ENCODE measurements around the gene GFY.

The GFY gene

DNA sequence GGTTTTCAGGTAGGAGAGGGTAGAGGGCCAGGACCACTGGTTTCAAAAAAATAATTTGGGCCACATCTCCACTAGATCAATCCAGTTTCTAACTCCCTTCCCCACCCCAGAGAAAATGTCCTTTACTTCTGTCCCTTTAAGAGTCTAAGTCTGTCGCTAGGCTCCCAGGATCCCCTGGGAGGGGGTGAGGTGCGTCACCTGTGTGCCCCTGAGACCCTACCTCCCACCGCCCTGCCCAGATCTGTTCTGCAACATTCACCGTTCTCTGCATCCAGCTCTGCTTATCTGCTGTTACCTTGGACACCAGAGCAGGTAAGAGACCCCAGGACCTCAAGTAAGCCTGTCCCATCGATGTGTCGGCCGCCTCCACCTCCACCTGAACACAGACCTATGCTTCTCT lies at the start of gene GFY:
Gene GFY (plus strand): TSS at position 211 of the 400 bp plus-strand sequence. CDS start 1,043 bp downstream, outside the sequence.
- no peak for DNase-seq

- DNase-seq: no peak
Measured at GRCh38 chr19:49378512-49378911, 46.7 kb upstream of the GFY start.

GRCh38 chr19:49380391-49380790 lies 44.8 kb upstream of the GFY start:
- DNase-seq: no peak

DNA sequence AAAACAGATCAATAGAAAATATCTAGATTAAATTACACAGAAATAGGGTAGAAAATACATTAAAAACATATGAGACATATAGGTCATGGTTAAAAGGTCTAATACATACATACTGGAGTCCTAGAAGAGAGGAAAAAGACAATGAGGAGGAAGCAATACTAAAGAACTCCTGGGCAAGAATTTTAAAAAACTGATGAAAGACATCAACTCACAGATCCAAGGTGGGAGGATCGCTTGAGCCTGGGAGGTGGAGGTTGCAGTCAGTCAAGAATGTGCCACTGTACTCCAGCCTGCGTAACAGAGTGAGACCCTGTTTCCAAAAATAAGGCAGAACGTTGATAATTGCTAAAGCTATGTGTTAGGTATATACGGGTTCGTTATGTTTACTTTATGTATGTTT lies 42.5 kb upstream of the GFY start:
- DNase-seq: no peak

DNA sequence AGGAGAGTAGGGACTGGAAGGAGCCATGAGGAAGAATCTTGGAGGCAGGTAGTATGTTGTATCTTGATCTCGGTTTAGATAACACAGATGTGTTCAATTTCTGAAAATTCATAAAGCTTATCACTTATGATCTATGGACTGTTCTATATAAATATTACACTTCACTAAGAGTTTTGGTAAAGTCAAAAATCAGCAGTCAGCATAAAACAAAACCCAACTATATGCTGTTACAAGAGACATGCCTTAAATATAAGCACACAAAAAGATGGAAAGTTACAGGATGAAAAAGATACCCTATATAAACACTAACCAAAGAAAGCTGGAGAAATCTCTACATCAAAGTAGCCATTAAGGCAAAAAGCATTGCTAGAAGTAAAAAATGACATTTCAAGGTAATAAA lies 41.6 kb upstream of the GFY start:
- no peak for DNase-seq

- DNase-seq: peak; percentile 82
Measured at GRCh38 chr19:49387936-49388372, 37.2 kb upstream of the GFY start, which contains the start of gene KASH5. KASH5 (plus strand) TSS chr19:49388249; CDS start chr19:49390884, 2,635 bp downstream.

DNA sequence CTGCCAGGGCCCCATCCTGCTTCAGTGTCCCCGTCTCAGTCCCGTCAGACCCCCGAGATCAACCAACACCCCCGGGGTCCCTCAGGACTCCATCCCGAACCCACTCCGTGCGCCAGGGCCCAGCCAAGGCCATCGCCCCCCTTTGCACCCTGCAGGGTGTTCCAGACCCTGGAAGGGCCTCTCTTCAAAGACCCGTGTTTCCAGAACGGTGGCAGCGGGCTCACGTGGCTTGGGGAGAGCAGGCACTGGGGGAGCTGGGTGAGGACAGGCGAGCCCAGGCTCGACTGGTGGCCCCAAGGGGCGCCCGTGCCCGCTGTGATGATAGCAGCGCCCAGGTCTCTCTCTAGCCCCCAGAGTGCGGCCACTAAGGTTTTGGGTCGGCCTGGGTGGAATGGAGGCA lies 35.8 kb upstream of the GFY start:
- no peak for DNase-seq

DNA sequence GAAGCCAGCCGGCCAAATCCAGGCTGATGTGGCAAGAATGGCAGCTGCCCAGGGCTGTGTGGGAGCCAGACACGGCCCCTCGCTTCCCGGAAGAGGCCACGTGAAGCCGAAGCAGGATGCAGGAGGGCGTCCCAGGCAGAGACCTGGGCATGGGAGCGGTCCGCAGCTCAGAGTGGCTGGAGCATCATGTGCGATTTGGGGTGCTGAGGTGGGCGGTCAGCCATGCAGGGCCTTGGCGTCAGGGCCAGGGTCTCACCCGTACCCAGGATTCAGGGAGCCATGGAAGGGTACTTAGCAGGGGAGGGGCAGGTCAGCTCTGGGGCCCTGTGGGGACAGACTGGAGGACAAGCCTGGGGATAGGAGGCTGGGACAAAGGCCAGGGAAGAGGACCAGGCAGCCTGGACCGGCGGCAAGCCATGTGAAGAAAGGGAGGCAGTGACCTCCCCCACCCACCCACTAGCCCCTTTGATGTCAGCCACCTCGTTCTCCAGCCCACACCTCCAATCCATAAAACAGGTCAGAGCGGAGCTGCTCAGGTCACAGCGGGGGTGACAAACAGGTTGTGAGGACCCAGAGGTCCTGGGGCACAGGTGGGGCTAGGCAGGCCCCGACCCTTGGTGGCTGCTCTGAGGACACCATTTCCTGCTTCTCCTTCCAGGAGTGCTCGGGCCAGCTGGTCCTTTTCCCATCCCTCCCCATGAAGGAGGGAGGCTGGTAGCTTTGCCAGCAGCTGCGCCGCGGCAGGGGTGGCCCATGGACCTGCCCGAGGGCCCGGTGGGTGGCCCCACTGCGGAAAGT lies 34.9 kb upstream of the GFY start:
- DNase-seq: no peak

GRCh38 chr19:49390929-49391359 lies 34.2 kb upstream of the GFY start:
- DNase-seq: no peak

DNA sequence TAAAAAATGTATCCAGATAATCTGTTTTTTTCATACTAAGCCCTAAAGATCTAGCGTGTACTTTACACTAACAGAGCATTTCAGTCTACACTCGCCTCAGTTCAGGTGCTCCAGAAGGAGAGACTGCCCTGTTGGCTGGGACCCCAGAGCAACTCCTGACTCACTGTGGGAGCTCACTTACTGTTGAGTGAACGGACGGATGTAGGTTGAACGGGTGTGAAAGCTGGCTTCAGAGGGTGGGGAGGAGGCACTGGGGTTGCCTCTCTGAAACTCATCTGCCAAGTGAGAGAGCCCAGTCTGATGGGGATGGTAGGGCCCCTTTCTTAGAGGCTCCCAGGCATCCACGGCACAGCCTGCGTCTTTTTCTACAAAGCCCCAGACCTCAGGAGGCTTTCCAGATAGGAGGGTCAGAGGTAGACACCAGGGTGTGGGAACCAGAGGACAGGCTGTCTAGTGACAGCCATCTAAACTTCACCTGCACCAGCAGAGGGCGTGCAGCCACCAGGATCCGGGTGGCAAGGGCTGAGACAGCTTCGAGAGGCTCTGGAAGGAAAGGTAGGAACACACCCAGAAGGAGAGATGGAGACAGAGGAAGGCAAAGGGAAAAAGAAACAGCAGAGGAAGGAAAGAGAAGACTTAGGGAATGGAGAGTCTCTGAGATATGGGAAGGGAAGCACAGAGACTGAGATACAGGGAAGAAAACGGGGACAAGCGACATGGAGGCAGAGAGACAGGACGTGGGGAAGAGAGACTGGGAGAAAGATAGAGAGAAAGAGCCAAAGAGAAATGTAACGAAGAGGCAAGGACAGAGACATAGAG lies 33.4 kb upstream of the GFY start:
- DNase-seq: peak; percentile 76

DNA sequence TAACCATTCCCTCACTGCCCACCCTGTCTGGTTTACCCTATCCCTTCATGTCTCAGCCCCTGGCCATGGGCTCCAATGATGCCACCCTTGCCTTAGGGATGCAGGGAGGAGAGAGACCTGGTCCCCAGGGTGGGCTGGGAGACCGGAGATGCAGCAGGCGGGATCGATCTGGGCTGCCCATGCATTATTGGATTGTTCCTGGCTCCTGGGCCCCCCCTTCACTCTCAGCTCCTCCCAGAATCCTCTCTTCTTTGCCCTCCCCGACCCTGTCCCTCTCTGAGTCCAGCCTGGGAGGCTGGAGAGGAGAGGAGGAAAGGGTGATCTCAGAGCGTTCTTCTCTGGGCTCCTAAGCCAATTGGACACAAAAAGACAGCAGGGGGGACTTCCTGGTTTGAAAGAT lies 31.3 kb upstream of the GFY start:
- no peak for DNase-seq

- no peak for DNase-seq
Measured at GRCh38 chr19:49395581-49396407, 29.4 kb upstream of the GFY start.

GRCh38 chr19:49396738-49397505 lies 28.3 kb upstream of the GFY start:
- DNase-seq: no peak

- no peak for DNase-seq
Measured at GRCh38 chr19:49398001-49398615, 27.1 kb upstream of the GFY start.

DNA sequence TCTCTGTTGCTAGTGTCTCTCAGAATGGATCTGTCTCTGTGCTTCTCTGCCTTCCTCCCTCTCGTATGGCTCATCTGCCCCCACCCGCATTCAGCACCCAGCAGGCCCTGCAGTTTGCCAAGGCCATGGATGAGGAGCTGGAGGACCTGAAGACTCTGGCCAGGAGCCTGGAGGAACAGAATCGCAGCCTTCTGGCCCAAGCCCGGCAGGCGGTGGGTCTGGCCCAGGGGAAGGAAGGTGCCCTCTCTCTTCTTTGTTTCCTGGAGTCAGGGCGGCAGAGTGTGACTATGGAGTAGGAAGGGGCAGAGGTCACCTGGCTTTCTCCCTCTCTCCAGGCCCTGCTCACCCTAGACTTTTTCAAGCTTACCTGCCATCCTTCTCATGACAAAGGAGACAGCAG lies 26.3 kb upstream of the GFY start:
- DNase-seq: no peak

- peak; percentile 43 for DNase-seq
Measured at GRCh38 chr19:49400029-49400428, 25.2 kb upstream of the GFY start.

GRCh38 chr19:49403404-49404187 lies 21.6 kb upstream of the GFY start:
- no peak for DNase-seq

DNA sequence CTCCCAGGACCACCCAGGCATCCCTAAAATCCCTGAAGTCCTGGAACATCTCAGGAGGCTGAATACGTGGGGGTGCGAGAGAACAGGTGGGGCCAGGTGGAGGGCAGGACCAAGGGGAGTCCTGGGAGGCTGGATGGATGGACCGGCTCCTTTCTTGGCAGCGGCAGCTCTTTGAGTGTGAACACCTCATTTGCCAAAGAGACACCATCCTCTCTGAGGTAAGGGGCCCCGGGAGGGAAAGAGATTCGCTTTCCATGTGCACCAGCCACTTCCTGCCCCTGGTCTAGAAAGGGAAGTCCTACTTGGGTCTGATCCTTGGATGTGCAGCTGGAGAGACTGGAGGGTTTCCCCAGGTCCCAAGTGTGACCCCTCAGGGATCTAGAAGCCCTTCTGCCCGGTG lies 18.1 kb upstream of the GFY start:
- DNase-seq: no peak

GRCh38 chr19:49407482-49408015 lies 17.6 kb upstream of the GFY start:
- no peak for DNase-seq

DNA sequence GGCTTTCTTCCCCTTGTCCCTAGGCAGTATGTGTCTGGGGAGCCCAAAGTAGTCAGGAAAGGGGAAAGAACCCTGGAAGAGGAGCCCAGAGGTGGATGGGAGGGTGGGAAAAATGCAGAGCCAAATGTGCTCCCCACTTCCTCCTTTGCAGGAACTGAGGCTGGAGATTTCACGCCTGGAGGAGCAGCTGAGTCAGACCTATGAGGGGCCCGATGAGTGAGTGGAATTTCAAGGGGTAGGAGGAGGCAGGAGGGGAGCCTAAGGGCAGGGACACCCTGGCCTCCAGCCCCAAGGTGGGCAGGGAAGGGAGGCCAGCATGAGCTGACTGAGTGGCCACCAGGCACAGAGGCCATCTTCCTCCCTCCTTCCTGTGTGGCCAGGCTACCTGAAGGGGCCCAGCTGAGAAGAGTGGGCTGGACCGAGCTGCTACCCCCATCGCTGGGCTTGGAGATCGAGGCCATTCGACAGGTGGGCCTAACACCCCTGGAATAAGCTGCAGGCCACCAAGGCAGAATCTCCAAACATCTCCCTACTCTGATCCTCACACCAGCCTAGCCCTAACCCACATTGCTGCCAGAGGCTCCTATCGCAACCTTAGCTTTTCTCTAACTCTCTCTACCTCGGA lies 16.3 kb upstream of the GFY start:
- DNase-seq: peak; percentile 40
